ENCODE results near the gene RPE. TPM values are rescaled to one million over a fixed set of nuclear protein-coding genes. Genes with fewer than 3 reads are reported as not detected.

Gene RPE
- total and polyA plus RNA-seq, 4 donors, result 12.3 to 50.1 (median 19.2) TPM

GRCh38 chr2:210054696-210055095, 52.3 kb downstream of the RPE start:
- DNase-seq (ENCODE audit: low spot score), result no peak
- H3K4me3 ChIP-seq (ENCODE audit: low read depth in 1 of 3, low read length in 3 of 3), result no peak overlapping the region
- no peak overlapping the region for H3K27ac ChIP-seq (ENCODE audit: low read depth in 1 of 2, low read length in 2 of 2)
- peaks cover 0 to 12% (median 6%) of the 10 kb centered on the region in 4 donors for H3K36me3 ChIP-seq (ENCODE audit: control insufficient read depth in 4 of 4, insufficient read depth in 3 of 4, low read depth in 1 of 4, low read length in 3 of 4)
- TF ChIP-seq EGR1 (IDR thresholded peaks at IDR 0.05; ENCODE audit: low read depth in 2 of 2) (no peak), NR2F2 (IDR thresholded peaks at IDR 0.05) (no peak), CTCF (IDR thresholded peaks at IDR 0.05; ENCODE audit: low read depth, low read length, missing input control) (no peak), REST (IDR thresholded peaks at IDR 0.05) (no peak), HNF4A (conservative IDR thresholded peaks at IDR 0.05) (no peak), RXRA (IDR thresholded peaks at IDR 0.05) (no peak), GABPA (IDR thresholded peaks at IDR 0.05 in 1 of 2, conservative IDR thresholded peaks at IDR 0.05 in 1 of 2) (no peak), ATF3 (IDR thresholded peaks at IDR 0.05) (no peak)
- TF ChIP-seq, protein P1, sequence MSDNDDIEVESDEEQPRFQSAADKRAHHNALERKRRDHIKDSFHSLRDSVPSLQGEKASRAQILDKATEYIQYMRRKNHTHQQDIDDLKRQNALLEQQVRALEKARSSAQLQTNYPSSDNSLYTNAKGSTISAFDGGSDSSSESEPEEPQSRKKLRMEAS (IDR thresholded peaks at IDR 0.05), result no peak
- H3K27me3 ChIP-seq (ENCODE audit: control insufficient read depth in 4 of 4, insufficient read depth in 4 of 4, low read length in 3 of 4), result no peaks in the 10 kb centered on the region
- H3K4me1 ChIP-seq (ENCODE audit: control insufficient read depth in 4 of 4, insufficient read depth in 4 of 4, low read length in 3 of 4), result no peaks in the 10 kb centered on the region
- no peak overlapping the region for H3K9ac ChIP-seq (ENCODE audit: low read depth in 1 of 2, low read length in 2 of 2)
- H3K9me3 ChIP-seq (ENCODE audit: control insufficient read depth in 4 of 4, low read length in 3 of 4), result peaks cover 0 to 13% (median 8%) of the 10 kb centered on the region in 4 donors
- WGBS, result 95% methylated on average over 1 of the region's 1 CpG

- no peak overlapping the region for H3K9ac ChIP-seq (ENCODE audit: low read depth in 1 of 2, low read length in 2 of 2)
- no peak overlapping the region for H3K4me3 ChIP-seq (ENCODE audit: low read depth in 1 of 3, low read length in 3 of 3)
- 99% methylated on average over 3 of the region's 3 CpGs for WGBS
- H3K36me3 ChIP-seq (ENCODE audit: control insufficient read depth in 4 of 4, insufficient read depth in 3 of 4, low read depth in 1 of 4, low read length in 3 of 4), result peaks cover 0 to 12% (median 6%) of the 10 kb centered on the region in 4 donors
- DNase-seq (ENCODE audit: low spot score), result no peak
- no peak overlapping the region for H3K27ac ChIP-seq (ENCODE audit: low read depth in 1 of 2, low read length in 2 of 2)
- H3K9me3 ChIP-seq (ENCODE audit: control insufficient read depth in 4 of 4, low read length in 3 of 4), result peaks cover 0 to 13% (median 8%) of the 10 kb centered on the region in 4 donors
- no peaks in the 10 kb centered on the region for H3K27me3 ChIP-seq (ENCODE audit: control insufficient read depth in 4 of 4, insufficient read depth in 4 of 4, low read length in 3 of 4)
- no peaks in the 10 kb centered on the region for H3K4me1 ChIP-seq (ENCODE audit: control insufficient read depth in 4 of 4, insufficient read depth in 4 of 4, low read length in 3 of 4)
- TF ChIP-seq TAF1 (conservative IDR thresholded peaks at IDR 0.05), result no peak
- TF ChIP-seq NR2F2 (IDR thresholded peaks at IDR 0.05), result no peak
- TF ChIP-seq CTCF (IDR thresholded peaks at IDR 0.05; ENCODE audit: low read depth, low read length, missing input control), result no peak
- TF ChIP-seq GABPA (IDR thresholded peaks at IDR 0.05 in 1 of 2, conservative IDR thresholded peaks at IDR 0.05 in 1 of 2), result no peak
- no peak for TF ChIP-seq JUND (IDR thresholded peaks at IDR 0.05)
- no peak for TF ChIP-seq HNF4G (IDR thresholded peaks at IDR 0.05)
- no peak for TF ChIP-seq RXRA (IDR thresholded peaks at IDR 0.05)
- no peak for TF ChIP-seq SP1 (IDR thresholded peaks at IDR 0.05)
- TF ChIP-seq FOXA1 (IDR thresholded peaks at IDR 0.05), result no peak
- no peak for TF ChIP-seq ZBTB33 (IDR thresholded peaks at IDR 0.05)
- TF ChIP-seq YY1 (IDR thresholded peaks at IDR 0.05), result no peak
- no peak for TF ChIP-seq RAD21 (IDR thresholded peaks at IDR 0.05)
- TF ChIP-seq ATF3 (IDR thresholded peaks at IDR 0.05), result no peak
- TF ChIP-seq HNF4A (conservative IDR thresholded peaks at IDR 0.05), result no peak
- no peak for TF ChIP-seq REST (IDR thresholded peaks at IDR 0.05)
Observed at GRCh38 chr2:210055825-210056224, 53.4 kb downstream of the RPE start.

Data from liver (tissue), 9 donors.